ENCODE data around the gene GNG13.

DNA sequence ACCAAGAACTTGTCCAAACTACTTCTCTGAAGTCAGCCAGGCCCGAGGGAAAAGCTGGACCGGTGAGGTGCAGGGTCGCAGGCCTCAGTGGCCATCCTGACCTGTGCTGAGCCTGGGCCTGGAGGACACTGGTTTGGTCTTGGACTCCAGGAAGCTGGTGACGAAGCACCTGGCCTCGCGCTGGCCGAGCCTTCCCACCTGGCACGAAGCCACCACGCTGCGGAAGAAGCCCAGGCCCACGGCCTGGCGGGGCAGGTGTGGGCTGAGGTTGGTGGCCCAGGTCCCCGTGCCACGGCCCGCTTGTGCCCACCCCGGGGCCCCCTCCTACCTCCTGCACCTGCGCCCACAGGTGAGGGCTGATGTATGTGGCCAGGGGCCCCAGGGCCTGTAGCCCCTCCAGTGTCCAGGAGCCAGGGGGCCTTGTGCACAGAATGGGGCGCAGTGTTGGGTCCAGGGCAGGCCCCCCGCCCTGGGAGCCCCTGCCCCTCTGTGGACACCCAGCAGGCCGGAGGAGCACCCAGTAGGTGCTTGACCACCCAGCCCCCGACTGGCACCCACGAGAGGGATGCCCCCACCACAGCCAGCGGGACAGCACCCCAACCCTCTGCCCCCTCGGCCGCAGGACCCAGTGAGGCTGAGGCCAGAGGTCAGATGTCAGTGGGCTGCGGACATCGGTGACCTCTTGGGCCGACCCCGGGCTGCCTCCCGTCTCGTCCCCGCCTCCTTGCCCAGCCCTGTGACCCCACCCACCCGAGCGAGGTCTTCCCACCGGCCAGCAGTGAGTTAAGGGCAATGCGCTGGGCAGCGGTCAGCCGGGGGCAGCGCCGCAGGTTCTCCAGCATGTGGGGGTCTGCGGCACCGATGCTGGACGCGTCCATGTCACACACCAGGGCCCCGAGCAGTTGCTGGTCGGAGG lies 26.2 kb downstream of the GNG13 start:
- TF ChIP-seq, protein P1, sequence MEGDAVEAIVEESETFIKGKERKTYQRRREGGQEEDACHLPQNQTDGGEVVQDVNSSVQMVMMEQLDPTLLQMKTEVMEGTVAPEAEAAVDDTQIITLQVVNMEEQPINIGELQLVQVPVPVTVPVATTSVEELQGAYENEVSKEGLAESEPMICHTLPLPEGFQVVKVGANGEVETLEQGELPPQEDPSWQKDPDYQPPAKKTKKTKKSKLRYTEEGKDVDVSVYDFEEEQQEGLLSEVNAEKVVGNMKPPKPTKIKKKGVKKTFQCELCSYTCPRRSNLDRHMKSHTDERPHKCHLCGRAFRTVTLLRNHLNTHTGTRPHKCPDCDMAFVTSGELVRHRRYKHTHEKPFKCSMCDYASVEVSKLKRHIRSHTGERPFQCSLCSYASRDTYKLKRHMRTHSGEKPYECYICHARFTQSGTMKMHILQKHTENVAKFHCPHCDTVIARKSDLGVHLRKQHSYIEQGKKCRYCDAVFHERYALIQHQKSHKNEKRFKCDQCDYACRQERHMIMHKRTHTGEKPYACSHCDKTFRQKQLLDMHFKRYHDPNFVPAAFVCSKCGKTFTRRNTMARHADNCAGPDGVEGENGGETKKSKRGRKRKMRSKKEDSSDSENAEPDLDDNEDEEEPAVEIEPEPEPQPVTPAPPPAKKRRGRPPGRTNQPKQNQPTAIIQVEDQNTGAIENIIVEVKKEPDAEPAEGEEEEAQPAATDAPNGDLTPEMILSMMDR (IDR thresholded peaks at IDR 0.05), result no peak
- TF ChIP-seq POLR2AphosphoS5 (IDR thresholded peaks at IDR 0.05), result no peak
- TF ChIP-seq POLR2A (IDR thresholded peaks at IDR 0.05), result no peak
- TF ChIP-seq EP300 (IDR thresholded peaks at IDR 0.05), result no peak

Measured in stomach (tissue), 4 donors.